Omental fat pad (tissue), 4 donors: ENCODE measurements around the gene INSIG1. TPM values are rescaled to one million over a fixed set of nuclear protein-coding genes. Genes with fewer than 3 reads are reported as not detected.

Source experiments
- ATAC-seq: fragments of 150-250 bp; one replicate; pipeline ENCODE4 v1.9.1; 2016; ENCODE audit warnings: mild to moderate bottlenecking, moderate library complexity; ENCODE audit not compliant: low FRiP score
- DNase-seq: peaks from one replicate; pipeline ENCODE4 v3.0.0-alpha.2; 2019; ENCODE audit warnings: low spot score
- CTCF ChIP-seq, 3 donors: fragments of 450-650 bp; IDR thresholded peaks; one replicate each; pipeline ENCODE4 v1.5.1; 2016 to 2017; ENCODE audit warnings: antibody characterized with exemption in 3 of 3, mild to moderate bottlenecking in 3 of 3, moderate library complexity in 2 of 3
- total RNA-seq, 4 donors: library from RNA; depleted of rRNA; stranded (reverse); fragments of >200 nt; gene quantifications; one replicate each; pipeline ENCODE4 v1.1.0, GENCODE V29; 2016

INSIG1 gene
- total RNA-seq, 4 donors from 2014 or later: 85.6 to 244 (median 107) TPM

- ATAC-seq: no peak
- no peak for TF ChIP-seq CTCF (IDR thresholded peaks at IDR 0.05)
- DNase-seq: no peak
Observed at GRCh38 chr7:155289949-155290501, 7.7 kb upstream of the INSIG1 start.

DNA sequence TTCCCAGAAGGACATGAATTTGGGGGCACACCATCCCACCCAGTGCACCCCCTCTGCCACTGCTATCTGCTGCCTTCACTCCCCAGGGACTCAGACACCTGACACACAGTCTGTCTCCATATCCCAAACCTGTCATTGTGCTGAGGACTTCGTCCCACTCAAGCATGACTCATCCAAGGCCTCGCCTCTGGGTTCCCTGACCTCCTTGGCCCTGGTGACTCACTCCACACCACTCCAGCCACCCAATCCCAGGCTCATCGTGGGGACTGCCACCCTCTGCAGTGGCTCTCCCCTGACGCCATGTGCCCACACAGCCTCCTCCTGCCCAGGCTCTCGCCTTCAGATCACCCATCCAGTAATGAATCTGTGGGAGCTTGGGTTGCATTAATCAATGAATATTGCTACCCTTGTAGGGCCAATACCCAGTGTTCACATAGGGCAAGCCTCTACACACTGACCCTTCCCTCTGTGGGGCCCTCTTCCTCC lies 6.6 kb upstream of the INSIG1 start:
- ATAC-seq (no peak), DNase-seq (no peak)
- TF ChIP-seq CTCF (IDR thresholded peaks at IDR 0.05): no peak

DNA sequence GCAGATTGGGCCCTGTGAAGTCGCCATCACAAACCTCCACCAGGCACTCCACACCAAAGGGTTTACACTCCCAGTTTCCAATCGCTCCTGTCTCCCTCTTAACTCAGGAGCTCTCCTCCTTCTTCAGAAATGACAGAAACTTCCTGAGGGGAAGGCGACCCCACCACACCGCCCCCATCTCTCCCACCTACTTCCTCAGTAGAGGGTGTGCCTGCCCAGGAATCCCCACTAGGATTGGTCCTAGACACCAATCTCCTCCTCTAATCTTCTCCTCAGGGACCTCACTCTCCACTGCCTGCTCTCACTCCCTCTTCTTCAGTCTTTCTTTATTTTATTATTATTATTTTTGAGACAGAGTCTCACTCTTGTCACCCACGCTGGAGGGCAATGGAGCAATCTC lies 5.9 kb upstream of the INSIG1 start:
- ATAC-seq (no peak), DNase-seq (no peak)
- no peak for TF ChIP-seq CTCF (IDR thresholded peaks at IDR 0.05)

DNA sequence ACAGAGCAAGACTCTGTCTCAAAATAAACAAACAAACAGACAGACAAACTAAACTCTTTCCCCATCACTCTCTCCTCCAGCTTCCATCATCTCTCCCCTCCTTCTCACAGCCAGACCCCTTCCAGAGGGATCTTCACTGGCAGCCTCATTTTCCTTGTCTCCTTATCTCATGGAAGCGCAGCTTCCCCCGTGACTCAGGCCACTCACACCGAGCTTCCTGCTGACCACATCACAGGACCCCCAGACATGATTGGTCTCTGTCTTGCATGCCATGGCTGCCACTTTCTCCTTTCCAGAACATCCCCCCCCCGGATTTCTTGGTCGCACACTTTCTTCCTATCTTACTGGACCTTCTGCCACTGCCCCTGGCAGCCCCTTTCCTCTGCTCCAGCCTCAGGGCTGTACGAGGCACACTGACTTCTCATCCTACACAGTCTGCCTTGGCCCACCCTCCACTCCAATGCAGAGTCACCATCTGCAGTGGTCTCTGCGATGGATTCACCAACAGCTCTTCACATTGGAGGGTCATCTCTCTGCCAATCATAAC lies 4.9 kb upstream of the INSIG1 start:
- ATAC-seq (no peak), DNase-seq (no peak)
- TF ChIP-seq CTCF (IDR thresholded peaks at IDR 0.05): no peak

- TF ChIP-seq CTCF (IDR thresholded peaks at IDR 0.05): no peak
- DNase-seq (no peak), ATAC-seq (no peak)
Observed at GRCh38 chr7:155293721-155294510, 3.8 kb upstream of the INSIG1 start.

DNA sequence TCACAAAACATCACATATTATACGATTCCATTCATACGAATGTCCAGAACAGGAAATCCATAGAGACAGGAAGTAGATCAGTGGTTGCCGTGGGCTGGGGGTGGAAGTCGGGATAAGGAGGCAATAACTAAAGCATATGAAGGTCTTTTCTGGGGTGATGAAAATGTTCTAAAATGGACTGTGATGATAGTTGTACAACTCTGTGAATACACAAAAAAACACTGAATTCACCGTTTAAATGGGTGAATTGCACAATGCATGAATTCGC lies 3.2 kb upstream of the INSIG1 start:
- no peak for TF ChIP-seq CTCF (IDR thresholded peaks at IDR 0.05)
- DNase-seq (no peak), ATAC-seq (no peak)

DNA sequence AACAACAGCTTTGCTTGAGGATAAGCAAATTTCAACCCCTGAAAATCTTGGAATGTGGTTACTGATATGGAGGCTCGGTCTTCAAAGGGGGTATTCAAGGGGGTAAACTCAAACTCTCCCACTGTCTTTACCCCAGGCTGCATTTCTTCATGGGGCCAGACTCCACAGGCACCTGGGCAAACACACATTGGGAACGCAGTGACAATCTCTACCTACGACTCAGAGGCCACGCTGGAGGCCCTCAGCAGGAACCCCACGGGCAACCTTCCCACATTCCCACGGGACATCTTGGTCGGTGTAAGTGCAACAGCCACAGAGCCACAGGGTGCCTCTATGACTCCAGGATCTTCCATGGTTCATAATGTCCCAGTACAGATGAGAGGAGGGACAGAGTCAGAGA lies 2.2 kb upstream of the INSIG1 start:
- ATAC-seq (no peak), DNase-seq (no peak)
- TF ChIP-seq CTCF (IDR thresholded peaks at IDR 0.05): no peak
